ENCODE data around the gene SEMA3C. TPM values are rescaled to one million over a fixed set of nuclear protein-coding genes. Genes with fewer than 3 reads are reported as not detected.
A peak's percentile ranks its signal among the peaks of the same experiment; 100 is the strongest.

Gene SEMA3C
- total RNA-seq, 1 donor from 2014 or later: 148 TPM

GRCh38 chr7:80726666-80727065 lies 192.2 kb downstream of the SEMA3C start:
- FAIRE-seq (no peak), DNase-seq (ENCODE audit: low read depth) (no peak)
- no peaks in the 10 kb centered on the region for H4K20me1 ChIP-seq (ENCODE audit: insufficient read depth, low read length)
- H3K79me2 ChIP-seq (ENCODE audit: insufficient read depth, low read length): no peaks in the 10 kb centered on the region
- Mint-ChIP-seq H3K4me3 (ENCODE audit: unreplicated experiment) (no peak overlapping the region), H3K9me3 (ENCODE audit: unreplicated experiment) (no peaks in the 10 kb centered on the region), H3K36me3 (ENCODE audit: low read depth, unreplicated experiment) (no peaks in the 10 kb centered on the region), H3K27ac (ENCODE audit: unreplicated experiment) (no peak overlapping the region), H3K4me1 (ENCODE audit: low read depth, unreplicated experiment) (peaks cover 42% of the 10 kb centered on the region), H3K27me3 (ENCODE audit: low read depth, unreplicated experiment) (no peaks in the 10 kb centered on the region)
- no peak overlapping the region for H3K27ac ChIP-seq (ENCODE audit: low read depth, low read length)
- no peak overlapping the region for H3K9ac ChIP-seq (ENCODE audit: low read length)
- no peaks in the 10 kb centered on the region for H3K36me3 ChIP-seq (ENCODE audit: insufficient read depth, low read length)
- H3K4me1 ChIP-seq (ENCODE audit: insufficient read depth, low read length): peaks cover 33% of the 10 kb centered on the region
- TF ChIP-seq EZH2 (IDR thresholded peaks at IDR 0.05; ENCODE audit: insufficient read depth, low read length): no peak
- TF ChIP-seq CTCF (IDR thresholded peaks at IDR 0.05; ENCODE audit: insufficient read depth, low read depth, low read length): no peak
- H2AFZ ChIP-seq (ENCODE audit: low read depth, low read length): no peak overlapping the region
- no peaks in the 10 kb centered on the region for H3K9me3 ChIP-seq (ENCODE audit: insufficient read depth, low read depth, low read length)
- H3K27me3 ChIP-seq (ENCODE audit: insufficient read depth, low read length): no peaks in the 10 kb centered on the region
- H3K4me2 ChIP-seq (ENCODE audit: low read length): no peak overlapping the region
- no peak overlapping the region for H3K4me3 ChIP-seq (ENCODE audit: insufficient read depth, low read depth, low read length)

GRCh38 chr7:80725181-80725611 lies 193.7 kb downstream of the SEMA3C start:
- H2AFZ ChIP-seq (ENCODE audit: low read depth, low read length): no peak overlapping the region
- peak overlapping the region; percentile 48 for H3K4me2 ChIP-seq (ENCODE audit: low read length)

More at GRCh38 chr7:80725181-80725611, 193.7 kb downstream of the SEMA3C start:
- no peak for DNase-seq (ENCODE audit: low read depth)
- no peaks in the 10 kb centered on the region for H3K79me2 ChIP-seq (ENCODE audit: insufficient read depth, low read length)
- peaks cover 39% of the 10 kb centered on the region for H3K4me1 ChIP-seq (ENCODE audit: insufficient read depth, low read length)
- H3K4me3 ChIP-seq (ENCODE audit: insufficient read depth, low read depth, low read length): no peak overlapping the region
- no peaks in the 10 kb centered on the region for H3K9me3 ChIP-seq (ENCODE audit: insufficient read depth, low read depth, low read length)
- TF ChIP-seq CTCF (IDR thresholded peaks at IDR 0.05; ENCODE audit: insufficient read depth, low read depth, low read length) (no peak), EZH2 (IDR thresholded peaks at IDR 0.05; ENCODE audit: insufficient read depth, low read length) (no peak)
- Mint-ChIP-seq H3K27me3 (ENCODE audit: low read depth, unreplicated experiment) (no peaks in the 10 kb centered on the region), H3K4me3 (ENCODE audit: unreplicated experiment) (no peak overlapping the region), H3K27ac (ENCODE audit: unreplicated experiment) (peak overlapping the region; percentile 100), H3K4me1 (ENCODE audit: low read depth, unreplicated experiment) (peaks cover 52% of the 10 kb centered on the region), H3K9me3 (ENCODE audit: unreplicated experiment) (no peaks in the 10 kb centered on the region), H3K36me3 (ENCODE audit: low read depth, unreplicated experiment) (no peaks in the 10 kb centered on the region)
- H4K20me1 ChIP-seq (ENCODE audit: insufficient read depth, low read length): no peaks in the 10 kb centered on the region
- no peak overlapping the region for H3K9ac ChIP-seq (ENCODE audit: low read length)
- H3K36me3 ChIP-seq (ENCODE audit: insufficient read depth, low read length): no peaks in the 10 kb centered on the region
- FAIRE-seq: no peak
- H3K27ac ChIP-seq (ENCODE audit: low read depth, low read length): peak overlapping the region; percentile 95
- H3K27me3 ChIP-seq (ENCODE audit: insufficient read depth, low read length): no peaks in the 10 kb centered on the region
